SW480 (cell line): Measurements from ENCODE around the gene UBXN10.

Experiments
- DNase-seq: peaks from one replicate; pipeline ENCODE4 v3.0.0-alpha.2; 2016; ENCODE audit warnings: low spot score

The UBXN10 gene

GRCh38 chr1:20183035-20183434, 2.9 kb upstream of the UBXN10 start:
- DNase-seq: no peak

GRCh38 chr1:20183616-20184271, 2.2 kb upstream of the UBXN10 start:
- peak; percentile 24 for DNase-seq

- DNase-seq: peak; percentile 48
Observed at GRCh38 chr1:20184481-20184900, 1.4 kb upstream of the UBXN10 start.

- DNase-seq: peak; percentile 89
Observed at GRCh38 chr1:20184997-20185833, 681 bp upstream of the UBXN10 start.

GRCh38 chr1:20187103-20187812, 1.4 kb downstream of the UBXN10 start:
- peak; percentile 30 for DNase-seq

GRCh38 chr1:20187813-20188454, 2.0 kb downstream of the UBXN10 start:
- no peak for DNase-seq

- no peak for DNase-seq
Observed at GRCh38 chr1:20188455-20188817, 2.5 kb downstream of the UBXN10 start.

GRCh38 chr1:20189664-20190063, 3.8 kb downstream of the UBXN10 start:
- DNase-seq: no peak

- DNase-seq: no peak
Observed at GRCh38 chr1:20190256-20191160, 4.6 kb downstream of the UBXN10 start.

- DNase-seq: no peak
Observed at GRCh38 chr1:20191266-20191825, 5.5 kb downstream of the UBXN10 start.

- no peak for DNase-seq
Observed at GRCh38 chr1:20192364-20192763, 6.5 kb downstream of the UBXN10 start.

- no peak for DNase-seq
Observed at GRCh38 chr1:20192871-20193411, 7.0 kb downstream of the UBXN10 start.

- no peak for DNase-seq
Observed at GRCh38 chr1:20194224-20194623, 8.3 kb downstream of the UBXN10 start.

- peak; percentile 60 for DNase-seq
Observed at GRCh38 chr1:20194757-20195461, 9.0 kb downstream of the UBXN10 start.

- DNase-seq: no peak
Observed at GRCh38 chr1:20195462-20195780, 9.5 kb downstream of the UBXN10 start.

- DNase-seq: no peak
Observed at GRCh38 chr1:20197329-20197791, 11.5 kb downstream of the UBXN10 start.

- DNase-seq: no peak
Observed at GRCh38 chr1:20198296-20198695, 12.4 kb downstream of the UBXN10 start.

GRCh38 chr1:20198918-20199317, 13.0 kb downstream of the UBXN10 start:
- DNase-seq: no peak

- no peak for DNase-seq
Observed at GRCh38 chr1:20199403-20199802, 13.5 kb downstream of the UBXN10 start.

GRCh38 chr1:20199840-20200239, 13.9 kb downstream of the UBXN10 start:
- no peak for DNase-seq
